Activated CD4-positive, alpha-beta T cell treated with anti-CD3 and anti-CD28 coated beads, Interleukin-2, amount 50 U/mL, for 48 hours (primary cell): Measurements from ENCODE around the gene ZFYVE21.
"Not testable (repeated sequence)": the region's sequence is repeated elsewhere in the genome, so short reads cannot be mapped to it uniquely, and the experiment has no call there.

ENCODE experiments used
- DNase-seq, 2 experiments: peaks; one replicate each; pipeline ENCODE4 v3.0.0-alpha.2; 2020

The ZFYVE21 gene

GRCh38 chr14:103770902-103771301, 55.3 kb downstream of the ZFYVE21 start:
- DNase-seq = no peak

GRCh38 chr14:103772078-103772712, 56.6 kb downstream of the ZFYVE21 start:
- no peak for DNase-seq

- DNase-seq = no peak
Measured at GRCh38 chr14:103773521-103773920, 57.9 kb downstream of the ZFYVE21 start.

- no peak for DNase-seq
Measured at GRCh38 chr14:103775506-103775905, 59.9 kb downstream of the ZFYVE21 start.

- DNase-seq = not testable (repeated sequence)
Measured at GRCh38 chr14:103776319-103776718, 60.7 kb downstream of the ZFYVE21 start.

GRCh38 chr14:103782376-103782775, 66.8 kb downstream of the ZFYVE21 start:
- no peak for DNase-seq
